Activated CD8-positive, alpha-beta memory T cell treated with anti-CD3 and anti-CD28 coated beads, Interleukin-2, amount 50 U/mL, for 1 hour (primary cell): ENCODE data around the gene KDM4C.

ENCODE experiments used
- DNase-seq: peaks from one replicate; pipeline ENCODE4 v3.0.0-alpha.2; 2020; ENCODE audit errors: extremely low read depth

The KDM4C gene

DNA sequence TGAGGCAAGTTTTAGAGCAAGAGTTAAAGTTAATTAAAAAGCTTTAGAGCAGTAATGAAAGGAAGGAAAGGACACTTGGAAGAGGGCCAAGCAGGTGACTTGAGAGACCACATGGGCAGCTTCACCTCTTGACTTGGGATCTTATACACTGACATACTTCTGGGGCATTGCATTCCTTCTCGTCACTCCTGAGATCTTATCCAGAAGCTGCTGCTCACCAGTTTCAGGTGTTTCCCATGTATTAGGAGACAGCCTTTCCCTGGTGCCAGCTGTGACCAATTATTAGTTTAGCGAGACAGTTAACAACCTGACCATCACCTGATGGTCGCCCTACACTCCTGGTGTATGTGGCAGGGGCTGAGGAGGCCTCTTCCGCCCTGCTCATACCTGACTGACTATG lies 382.1 kb downstream of the KDM4C start:
- no peak for DNase-seq

DNA sequence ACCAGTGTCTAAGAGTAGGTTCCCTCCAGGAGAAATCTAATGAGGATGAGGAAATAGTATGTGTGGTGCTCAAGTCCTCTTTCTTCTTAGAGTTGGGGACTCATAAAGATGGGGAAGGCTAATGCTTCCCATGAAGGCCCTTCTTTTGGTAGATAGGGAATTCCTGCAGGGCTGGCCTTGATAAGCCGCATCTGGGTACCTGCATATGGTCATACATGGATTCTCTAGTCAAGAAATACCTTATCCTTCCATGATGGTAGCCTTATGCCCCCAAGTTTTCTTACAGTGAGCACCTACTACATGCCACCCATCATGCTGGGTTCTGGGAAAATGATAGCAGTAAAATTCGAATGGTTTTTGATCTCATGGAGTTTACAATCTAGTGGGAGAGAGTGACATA lies 382.6 kb downstream of the KDM4C start:
- DNase-seq: no peak

DNA sequence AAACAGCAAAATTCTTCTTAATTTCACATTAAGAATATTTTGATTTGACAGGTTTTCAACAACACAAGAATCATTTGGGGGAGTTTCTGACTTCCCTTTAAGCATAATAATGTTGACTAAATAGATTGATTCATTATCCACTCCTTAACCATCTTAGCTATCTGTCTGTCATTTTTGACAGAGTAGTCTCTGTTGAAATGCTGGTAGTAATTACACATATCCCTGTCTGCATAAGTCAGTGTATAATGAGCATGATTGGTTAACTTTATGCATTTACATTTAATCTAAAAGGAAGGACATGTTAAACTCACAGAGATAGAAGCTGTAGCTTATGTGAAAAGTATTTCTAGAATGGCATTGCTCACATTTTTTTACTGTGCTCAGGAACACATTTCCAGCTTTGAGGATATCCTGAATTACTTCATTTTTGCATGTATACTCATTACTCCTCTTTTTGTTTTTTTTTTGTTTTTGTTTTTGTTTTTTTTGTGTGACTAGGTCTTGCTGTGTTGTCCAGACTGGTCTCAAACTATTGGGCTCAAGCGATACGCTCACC lies 385.9 kb downstream of the KDM4C start:
- no peak for DNase-seq

DNA sequence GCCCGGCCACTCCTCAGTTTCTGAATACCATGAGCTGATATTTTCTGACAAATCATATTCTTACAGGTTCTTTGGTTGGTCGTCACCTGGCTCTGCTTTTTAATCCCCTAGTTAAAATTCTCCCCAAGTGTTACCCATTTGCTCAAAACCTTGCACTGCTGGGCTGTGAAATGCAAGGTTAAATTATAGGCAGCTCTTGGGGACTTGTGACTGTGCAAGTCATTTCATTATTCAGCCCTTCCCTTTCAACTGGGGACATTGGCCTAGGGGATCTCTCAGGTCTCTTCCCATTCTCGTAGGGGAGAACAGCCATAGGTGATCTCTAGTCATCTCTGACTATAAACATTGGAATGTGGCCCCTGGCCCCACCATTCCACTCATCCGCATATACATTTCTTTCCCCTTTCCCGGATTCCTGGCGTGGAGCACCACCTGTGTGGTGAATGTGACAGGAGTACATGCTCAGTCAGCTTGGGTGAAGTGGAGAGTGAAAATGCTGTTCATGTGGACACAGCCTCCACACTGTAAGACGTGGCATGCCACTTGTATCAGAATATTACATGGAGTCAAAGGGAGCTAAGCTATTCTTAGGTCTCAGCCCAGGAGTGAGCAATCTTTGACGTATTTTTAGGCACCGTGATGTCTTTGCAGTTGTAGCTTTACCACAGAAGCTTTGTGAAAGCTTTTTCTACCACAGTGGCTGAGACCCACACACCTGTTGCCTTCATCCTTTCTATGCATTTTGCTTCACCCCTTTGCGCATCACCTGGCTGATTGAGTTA lies 386.7 kb downstream of the KDM4C start:
- DNase-seq: no peak

DNA sequence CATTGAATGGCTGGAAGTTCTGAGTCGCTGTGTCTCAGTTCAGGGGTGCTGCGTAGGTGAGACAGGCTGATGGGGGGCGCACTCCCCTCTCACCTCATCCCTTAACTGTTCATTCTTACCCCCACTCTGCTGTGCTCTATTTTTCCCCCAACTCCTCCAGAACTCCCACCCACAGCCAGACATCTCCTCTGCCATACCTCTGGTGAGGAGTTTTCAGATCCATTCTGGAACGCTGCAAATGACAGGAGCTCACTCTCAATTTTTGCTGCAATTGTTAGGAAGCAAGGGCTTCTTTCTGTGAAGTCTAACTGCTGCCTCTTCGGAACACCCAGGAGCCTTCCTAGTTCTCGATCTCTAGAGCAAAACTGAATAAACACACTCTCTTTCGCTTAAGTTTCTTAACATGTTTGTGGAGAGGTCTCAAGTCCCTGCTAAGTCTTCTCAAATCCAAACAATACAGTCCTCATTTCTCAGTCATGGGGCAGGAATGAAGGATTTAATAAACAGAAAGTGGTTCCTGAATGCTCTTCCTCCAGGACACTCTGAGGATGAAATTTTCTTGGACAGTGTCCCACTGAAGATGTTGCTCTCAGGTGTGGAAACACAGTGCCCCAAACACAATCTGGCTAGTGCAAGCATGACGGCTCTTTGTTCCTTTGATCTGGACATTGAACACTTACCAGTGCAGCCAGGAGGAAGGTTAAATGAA lies 387.7 kb downstream of the KDM4C start:
- no peak for DNase-seq

DNA sequence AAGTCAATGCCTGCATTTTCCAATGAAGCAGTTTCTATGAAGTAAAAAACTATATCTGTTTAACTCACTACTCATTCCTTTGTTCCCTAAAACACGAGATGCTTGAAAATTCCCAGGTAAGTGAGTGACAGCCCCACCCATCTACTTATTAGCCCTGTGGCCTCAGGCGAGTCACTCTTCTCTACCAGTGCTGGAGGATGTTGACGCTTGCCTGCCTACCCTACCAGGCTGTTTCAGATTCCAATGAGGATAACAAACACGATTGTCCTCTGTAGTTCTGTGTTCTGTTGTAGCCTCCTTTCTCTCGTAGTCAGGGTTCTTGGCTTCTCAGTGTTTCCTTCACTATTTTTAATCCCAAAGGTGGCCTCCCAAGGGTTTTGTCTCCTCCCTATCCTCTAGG lies 388.8 kb downstream of the KDM4C start:
- DNase-seq: no peak

DNA sequence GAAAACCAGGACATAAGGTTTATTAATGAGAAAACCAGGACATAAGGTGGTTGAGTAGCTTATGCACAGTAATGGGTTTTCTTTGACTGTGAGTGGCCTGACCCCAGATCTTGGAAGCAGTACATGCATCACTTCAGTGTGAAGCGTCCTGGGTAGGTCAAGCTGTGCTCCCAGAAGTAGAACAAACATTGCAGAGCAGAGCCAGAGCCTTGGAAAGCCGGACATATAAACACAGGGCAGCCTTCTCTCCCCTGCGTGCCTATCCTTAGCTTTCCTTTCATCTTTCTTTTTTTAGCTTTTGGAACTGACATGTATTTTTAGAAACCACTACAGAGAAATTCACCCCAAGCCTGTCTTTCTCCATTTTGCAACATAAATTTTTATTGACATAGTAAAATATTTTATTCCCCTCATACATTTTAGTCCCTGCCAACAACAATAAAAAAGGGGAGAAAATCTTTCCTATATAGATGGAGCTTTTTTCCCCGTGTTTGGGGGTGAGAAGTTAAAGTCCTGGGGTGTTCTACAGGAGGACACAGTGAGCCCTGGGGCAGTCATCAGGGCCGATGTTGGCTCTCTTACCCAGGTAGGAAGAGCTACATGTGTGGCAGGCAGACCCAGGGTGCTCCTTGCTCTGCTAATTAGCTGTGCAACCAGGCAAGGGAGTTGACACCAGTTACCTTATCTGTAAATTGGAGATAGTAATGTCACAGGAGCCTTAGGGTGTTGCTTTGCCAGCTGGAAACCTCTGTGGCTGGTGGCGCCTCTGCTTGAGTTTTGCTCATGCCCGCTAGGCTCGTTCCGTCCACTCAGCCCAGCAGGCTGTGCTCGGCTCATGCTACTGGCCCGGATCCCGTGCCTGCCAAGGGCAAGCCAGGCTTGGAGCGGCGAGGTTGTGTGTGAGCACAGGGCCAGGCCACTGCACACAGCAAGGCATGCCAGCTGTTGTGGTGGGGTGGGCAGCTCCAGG lies 389.6 kb downstream of the KDM4C start:
- DNase-seq: no peak

DNA sequence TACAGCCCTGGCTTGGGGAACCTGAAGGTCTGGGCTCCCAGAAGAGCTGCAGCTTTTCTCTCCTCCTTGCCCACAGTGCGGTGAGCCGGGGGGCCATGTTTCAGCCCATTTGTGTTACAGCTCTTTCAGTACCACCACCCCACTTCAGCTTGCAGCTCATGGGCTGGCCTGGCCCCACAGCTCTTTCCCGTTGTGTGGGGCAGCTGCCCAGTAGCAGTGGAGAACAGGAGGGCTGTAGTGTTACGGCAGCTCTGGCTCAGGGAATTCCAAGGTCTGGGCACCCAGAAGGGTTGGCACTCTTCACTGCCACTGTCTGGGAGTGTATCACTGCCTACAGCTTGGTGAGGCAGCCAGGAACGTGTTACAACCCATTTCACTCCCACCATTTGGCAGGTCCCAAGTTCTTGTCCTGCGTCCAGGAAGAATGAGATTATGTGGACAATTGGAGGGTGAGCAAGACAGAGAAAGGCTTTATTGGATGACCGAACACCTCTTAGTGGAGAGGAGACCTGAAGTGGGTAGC lies 390.5 kb downstream of the KDM4C start:
- DNase-seq: no peak

DNA sequence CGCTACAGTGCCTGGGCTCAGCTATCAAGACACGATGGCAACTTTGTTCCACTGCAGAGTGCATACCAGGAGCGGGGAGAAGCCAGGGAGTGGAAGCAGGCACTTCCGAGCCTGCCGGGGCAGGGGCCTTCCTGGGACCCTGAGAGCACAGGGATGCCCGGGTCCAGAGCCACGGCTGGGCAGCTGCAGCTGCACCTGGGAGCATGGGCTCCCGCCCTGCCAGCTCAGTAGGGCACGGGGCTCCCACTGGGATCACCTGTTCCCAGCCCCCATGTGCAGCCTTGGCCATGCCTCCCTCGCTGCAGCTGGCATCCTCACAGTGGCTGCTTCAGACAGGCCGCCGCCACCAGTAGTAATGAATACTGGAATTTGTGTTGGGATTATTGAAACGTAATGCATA lies 391.5 kb downstream of the KDM4C start:
- no peak for DNase-seq

DNA sequence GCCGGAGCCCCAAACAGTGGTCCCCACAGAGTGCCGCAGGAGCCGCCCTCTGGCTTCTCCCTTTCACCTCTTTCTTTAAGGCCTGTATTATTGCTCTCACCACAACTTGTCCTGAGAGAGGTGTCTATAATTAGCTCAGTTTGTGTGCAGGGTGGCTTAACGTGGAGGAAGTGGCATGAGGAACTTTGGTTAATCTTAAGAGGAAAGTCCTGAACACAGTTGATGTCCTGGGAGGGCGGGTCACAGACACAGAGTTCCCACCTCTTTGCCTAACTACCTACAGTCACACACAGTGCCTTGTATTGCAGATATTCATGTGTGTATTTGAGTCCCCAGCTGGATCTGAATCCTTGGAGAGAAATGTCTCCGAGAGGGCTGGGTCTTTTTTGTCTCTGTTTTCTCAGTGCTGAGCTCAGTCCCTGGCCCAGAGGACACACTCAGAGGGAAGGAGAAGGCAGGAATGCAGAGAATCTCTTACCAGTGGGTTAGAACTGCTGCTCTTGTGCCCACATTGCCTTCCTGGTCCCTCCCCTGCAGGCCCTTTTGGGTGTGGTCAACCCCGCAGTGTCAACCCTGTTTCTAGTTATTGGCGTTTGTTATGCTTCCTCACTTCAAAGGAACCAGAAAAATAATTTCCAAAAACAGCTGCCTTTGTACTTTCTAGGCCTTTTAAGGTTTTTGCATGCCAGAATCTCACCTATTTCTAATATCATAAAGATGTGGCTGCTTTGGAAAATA lies 392.5 kb downstream of the KDM4C start:
- DNase-seq: no peak

DNA sequence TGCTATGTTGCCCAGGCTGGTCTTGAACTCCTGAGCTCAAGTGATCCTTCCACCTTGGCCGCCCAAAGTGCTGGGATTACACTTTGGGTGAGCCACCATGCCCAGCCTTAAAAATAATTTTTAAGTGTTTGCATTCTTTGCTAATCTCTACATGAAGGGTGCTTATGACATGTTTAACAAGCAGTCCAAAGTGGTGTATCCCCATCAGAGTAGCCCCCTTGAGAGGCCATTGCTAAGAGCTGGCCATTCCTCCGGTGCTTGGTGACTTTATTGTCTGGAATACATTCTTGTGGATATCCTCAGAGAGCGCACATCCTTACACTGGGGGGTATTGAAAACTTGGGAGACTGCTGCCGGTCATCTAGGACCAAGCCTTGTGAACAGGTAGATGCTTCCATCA lies 395.4 kb downstream of the KDM4C start:
- no peak for DNase-seq

DNA sequence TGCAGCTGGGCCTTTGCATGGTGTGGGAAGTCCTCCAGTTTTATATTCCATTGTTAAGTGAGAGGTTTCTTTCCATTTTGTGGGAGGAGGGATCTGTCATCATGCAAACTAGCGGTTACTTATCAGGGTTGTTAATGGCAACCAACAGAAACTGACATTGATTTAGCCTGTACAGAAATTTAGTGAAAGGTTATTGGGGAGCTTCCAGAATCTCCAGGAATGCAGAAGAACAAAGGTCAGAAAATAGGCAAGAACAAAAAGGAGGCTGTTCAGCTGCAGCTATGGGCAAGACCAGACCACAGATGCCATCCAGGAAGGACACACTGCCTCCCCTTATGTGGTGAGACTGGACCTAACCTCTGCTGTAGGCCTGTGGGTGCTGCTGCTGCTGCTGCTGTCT lies 395.8 kb downstream of the KDM4C start:
- DNase-seq: no peak

DNA sequence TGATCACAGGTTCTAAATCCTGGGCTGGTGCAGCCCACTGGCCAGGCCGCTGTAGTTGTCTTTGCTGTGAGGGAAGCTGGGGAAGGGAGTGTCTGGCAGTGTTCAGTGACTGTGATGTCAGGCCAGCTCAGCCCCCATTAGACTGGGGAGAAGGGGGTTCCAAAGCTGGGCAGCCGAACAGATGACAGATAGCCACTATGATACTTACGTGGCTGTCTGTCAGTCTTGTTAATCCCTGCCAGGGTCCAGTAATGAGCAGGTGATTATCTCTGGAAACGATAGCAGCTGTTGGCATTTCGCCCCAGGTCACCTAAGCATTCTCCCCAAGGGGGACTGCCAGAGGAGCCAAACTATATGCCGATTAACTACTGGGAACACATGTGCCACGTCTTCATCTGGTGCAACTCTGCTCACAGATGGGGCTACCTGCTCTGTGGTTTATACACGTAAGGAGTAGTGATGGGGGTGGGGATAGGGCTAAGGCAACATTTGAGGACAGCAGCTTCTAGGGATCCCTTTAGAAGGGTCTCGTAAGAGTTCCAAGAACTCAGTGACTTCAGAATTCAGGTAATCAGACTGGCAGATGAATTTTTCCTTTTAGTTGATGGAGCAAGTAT lies 396.3 kb downstream of the KDM4C start:
- no peak for DNase-seq

DNA sequence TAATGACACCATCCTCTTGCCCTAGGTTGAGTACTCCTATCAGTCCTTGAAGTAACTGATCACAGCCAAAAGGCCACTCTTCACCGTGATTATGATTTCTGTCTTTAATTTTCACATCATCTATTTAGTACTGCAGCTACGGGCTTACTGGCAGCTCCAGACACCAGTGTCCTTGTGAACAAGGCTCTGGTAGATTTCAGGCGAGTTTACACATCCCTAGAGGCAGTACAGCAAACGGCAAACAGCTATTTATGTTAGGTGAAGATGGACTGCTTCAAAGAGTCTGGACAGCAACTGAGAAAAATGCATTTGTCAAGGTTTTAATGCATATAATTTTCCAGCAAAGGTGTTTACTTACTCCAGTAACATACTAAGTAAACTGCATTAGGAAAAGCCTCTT lies 396.9 kb downstream of the KDM4C start:
- no peak for DNase-seq

DNA sequence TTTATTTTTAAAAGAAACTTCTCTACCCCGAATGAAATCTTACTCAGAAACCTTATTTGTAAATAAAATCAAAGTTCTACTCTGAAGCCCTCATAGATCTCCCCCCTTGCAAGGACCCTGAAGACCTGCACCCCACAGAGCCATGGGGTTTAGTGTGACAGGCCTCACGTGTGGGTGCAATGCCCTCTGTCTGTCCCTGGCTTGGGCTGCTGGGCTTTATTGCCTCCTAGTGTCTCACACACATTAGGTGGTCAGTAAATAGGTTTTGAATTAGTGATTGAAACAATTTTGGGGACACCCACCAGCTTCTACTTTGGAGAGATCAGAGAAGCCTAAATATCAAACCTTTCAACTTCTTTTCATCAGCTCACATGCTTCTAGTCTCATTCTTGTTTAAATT lies 403.7 kb downstream of the KDM4C start:
- no peak for DNase-seq

DNA sequence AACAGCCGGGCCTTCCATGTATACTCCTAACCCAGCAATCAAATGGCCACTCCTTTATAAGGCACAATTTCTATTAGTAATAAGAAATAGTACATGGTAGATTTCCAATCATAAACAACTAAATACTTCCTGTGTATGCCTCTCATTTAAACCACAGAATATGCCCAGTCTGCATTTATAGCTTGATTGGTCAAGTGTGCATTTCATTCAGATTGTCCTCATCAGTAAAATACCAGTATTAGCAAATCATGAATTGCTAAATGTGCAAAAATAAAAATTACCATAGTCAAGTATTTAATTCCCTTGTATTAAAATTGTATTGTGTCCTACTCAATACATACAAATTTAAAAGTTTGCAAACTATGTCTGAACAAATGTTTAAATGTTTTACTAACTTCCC lies 406.2 kb downstream of the KDM4C start:
- no peak for DNase-seq

DNA sequence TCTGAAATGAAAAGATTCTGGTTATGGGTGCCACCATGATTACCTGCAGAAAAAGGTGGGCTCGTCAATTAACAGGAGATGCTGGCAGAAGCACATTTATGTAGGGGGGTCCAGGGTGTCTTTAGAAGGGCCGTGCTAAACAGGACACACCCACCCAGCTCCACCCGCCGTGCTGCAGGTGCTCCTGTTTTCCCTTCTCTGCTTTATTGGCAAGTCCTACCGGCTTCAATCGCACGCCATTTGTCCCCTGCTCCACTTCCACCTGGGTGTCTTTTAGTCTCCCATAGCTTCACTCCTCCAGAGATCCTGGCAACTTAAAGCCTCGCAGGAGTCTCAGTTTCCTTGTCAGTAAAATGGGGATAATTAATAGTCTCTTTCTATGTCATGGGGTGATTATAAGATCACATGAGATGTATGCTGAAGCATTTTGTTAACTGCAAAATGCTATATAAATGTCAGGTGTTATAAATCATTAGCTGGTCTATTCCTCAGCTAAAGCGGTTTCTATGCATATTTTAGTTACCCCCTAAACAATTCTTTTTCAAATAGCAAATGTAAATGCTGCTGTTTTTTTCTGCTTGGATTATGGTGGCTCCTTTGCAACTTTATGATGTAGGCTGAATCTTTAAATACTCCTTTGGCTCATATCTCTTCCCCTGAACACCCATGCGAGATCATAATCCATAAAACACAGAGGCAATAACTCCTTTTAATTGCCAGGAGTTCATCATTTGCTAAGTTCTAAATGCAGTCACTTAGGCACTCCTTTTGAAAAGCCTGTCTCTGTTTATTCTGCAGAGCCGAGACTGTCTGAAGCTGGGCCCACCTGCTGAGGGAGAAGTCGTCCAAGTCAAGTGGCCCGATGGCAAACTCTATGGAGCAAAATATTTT lies 406.9 kb downstream of the KDM4C start:
- DNase-seq: no peak

DNA sequence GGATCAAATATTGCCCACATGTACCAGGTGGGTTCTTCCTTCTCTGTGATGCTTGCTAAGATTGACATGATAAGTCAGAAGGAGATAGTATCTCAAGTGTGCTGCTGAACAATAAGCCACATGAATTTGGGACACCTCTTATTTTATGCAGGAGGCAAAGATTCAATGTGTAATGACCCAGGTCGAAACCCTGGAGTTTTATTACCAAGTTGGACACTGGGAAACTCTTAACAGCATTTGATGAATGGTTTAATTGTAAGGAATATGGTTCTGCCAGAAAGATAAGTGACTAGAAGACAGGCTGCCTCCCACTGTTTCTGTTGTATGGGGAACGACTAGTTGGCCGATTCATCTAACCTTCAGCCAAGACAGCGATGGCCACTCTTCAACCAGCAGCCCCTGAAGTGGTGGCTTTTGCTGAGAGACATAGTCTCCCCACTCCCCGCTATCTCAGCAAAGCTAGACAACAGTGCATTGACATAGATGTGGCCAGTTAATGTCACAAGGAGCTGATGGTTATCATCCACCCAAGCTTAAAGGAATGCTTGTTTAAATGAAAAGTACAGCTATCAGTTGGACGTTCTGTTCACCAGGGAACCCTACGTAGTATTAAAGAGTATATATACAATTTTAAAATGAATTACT lies 407.7 kb downstream of the KDM4C start:
- no peak for DNase-seq

DNA sequence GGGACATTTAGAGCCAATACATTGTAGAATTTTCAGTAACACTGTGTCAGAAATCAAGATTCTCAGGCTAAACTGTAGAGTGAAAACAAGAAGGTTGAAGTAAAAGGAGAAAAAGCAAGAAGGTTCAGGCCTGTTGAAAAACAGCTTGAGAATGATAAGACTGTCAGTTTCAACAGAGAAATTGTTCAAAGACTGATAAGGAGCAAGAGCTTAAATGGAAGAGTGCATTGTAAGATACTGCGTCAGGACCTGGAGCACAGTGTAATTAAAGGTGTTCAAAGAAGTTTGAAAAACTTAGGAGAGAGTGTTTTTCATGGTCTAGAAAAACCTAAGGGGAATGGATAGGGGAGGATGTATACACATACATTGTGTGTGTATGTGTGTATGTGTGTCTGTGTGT lies 408.3 kb downstream of the KDM4C start:
- DNase-seq: no peak
